Islet precursor cell (in vitro differentiated cells): ENCODE results near the gene NPIPB6.

Experiments
- DNase-seq: peaks from one replicate; pipeline ENCODE4 v3.0.0-alpha.2; 2018

NPIPB6 gene

DNA sequence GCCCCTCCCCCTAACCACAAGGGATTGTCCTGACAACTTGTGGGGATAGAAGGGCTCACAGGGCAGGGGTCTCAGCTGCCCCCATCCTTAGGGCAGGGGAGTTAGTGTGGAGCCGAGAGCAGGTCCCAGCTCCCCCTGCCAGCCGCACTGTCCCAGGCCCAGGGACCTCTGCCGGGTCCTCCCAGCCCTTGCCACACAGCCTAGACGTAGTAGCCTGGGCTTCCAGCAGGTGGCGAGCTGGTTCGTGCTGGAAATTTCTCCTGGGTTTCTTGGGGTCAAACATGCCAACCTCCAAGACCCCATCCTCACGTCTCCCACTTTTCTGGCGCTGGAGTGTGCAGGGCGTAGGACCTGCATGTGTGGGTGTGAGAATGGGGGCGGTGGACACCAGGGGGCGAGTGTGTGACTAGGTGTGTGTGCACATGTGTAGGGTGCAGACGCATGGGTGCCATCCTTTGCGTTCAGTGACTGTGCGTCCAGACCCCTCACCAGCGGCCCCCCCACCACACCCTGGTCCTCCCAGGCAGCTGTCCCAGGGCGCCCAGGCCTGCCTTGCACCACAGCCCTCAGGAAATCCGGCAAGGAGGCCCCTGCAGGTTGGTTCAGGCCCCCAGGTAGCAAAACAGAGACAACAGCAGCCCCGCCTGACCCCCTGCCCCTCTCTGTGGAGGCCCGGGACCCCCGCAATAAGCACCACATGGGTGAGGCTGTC is 41.5 kb downstream of the NPIPB6 start:
- DNase-seq = peak; percentile 71

DNA sequence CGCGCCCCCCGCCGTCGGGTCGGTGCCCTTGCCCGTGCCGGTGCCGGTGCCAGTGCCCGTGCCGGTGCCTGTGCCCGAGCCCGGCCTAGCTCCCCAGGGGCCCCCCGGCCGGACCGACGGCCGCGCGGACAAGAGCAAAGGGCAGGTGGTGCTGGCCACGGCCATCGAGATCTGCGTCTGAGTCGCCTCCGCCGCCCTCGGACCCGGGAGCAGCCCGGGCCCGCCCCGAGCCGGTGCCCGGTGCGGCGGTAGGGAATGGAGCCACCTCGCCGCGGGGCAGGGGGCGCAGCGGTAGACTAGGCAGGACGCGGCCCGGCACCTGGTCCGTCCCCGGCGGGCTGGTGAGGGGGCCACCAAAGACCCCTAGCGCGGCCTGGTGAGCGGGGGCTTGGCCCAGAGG is 42.6 kb downstream of the NPIPB6 start:
- no peak for DNase-seq

DNA sequence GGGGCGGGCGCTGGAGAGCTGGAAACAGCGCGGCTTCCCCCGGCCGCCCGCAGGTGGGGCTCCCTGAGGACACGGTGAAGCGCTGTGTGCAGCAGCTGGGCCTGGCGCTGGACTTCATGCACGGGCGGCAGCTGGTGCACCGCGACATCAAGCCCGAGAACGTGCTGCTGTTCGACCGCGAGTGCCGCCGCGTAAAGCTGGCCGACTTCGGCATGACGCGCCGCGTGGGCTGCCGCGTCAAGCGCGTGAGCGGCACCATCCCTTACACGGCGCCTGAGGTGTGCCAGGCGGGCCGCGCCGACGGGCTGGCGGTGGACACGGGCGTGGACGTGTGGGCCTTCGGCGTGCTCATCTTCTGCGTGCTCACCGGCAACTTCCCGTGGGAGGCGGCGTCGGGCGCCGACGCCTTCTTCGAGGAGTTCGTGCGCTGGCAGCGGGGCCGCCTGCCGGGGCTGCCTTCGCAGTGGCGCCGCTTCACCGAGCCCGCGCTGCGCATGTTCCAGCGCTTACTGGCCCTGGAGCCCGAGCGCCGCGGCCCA is 43.2 kb downstream of the NPIPB6 start:
- no peak for DNase-seq

DNA sequence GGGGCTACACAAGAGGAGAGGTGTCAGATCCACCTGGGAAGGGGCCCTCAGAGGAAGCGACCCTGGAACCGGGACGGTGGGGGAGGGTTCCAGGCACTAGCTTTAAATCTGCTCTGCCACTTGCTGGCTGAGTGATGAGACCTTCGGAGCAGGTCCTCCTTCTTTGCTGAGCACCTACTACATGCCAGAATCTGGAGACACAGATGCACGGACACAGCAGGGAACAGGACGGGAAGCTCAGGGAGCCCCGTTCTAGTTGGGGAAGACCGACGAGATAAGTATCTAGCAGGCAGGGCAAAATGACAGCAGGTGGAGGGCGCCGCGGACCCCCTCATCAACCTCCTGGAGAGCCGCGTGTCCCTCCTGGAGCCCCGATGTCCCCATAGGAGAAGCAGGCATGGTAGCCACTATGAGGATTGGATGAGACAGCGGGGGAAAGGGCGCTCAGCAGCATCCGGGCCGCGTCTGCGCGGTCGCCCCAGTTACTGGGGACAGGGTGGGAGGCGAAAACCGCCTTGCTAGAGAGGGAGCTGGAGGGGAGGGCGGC is 43.8 kb downstream of the NPIPB6 start:
- DNase-seq = no peak

DNA sequence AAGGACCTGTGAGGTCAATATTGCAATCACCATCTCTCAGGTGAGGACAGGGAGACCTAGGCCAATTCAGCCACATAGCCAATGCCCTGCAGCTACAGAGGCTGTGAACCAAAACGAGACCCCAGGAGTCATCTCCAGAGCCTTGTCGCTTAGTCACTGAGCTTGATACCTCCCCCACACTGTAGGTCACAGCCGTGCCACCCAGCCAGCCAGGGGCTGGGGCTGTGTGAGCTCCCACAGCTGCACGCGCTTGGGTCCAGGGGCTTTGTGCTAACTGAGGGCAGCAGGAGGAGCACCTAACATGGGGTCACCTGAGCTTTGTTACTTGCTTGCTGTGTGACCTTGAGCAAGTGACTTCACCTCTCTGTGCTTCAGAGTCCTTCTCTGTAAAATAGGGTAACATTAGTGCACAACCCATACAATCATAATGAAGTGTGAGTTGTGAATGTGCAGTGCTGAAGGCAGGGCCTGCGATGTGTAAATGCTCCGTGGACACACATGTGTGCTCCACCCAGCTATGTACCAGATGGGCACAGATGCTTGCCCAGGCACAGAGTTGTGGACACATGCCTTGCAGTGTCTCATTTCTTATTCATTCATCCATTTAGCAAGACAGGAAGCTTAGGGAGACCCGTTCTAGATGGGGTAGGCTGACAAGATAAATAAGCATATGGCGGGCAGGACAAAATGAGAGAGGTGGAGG is 45.1 kb downstream of the NPIPB6 start:
- no peak for DNase-seq

DNA sequence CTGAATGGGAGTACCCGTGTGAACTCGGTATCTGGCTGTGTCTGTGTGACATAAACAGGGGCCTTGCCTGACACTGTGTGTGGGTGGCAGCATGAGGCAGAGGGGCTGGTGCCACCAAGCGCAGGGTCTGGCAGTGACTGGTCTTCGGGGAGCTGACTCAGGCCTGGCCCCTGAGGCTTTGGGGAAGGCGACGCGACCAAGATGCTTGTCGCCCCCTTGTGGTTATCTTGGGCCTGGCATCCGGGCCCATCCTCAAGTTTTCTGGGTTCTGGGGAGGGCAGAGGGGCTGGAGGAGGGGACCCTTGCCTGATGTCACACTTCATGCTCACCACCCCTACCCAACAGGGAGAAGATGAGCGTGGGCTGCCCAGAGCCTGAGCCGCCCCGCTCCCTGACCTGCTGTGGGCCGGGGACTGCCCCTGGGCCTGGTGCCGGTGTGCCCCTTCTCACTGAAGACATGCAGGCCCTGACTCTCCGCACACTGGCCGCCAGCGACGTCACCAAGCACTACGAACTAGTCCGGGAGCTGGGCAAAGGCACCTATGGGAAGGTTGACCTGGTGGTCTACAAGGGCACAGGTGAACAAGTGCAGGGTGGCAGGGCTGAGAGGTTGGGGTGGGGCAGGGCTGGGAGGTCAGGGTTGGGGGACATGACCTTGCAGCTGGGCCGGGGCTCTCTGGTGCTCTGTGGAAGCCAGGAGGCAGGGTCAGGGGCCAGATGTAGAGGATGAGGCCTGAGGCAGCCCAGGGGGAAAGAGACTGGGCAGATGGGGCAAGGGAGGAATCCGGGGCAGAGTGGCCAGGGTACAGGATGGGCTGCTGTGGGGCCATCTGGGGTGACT is 46.0 kb downstream of the NPIPB6 start:
- peak; percentile 79 for DNase-seq

DNA sequence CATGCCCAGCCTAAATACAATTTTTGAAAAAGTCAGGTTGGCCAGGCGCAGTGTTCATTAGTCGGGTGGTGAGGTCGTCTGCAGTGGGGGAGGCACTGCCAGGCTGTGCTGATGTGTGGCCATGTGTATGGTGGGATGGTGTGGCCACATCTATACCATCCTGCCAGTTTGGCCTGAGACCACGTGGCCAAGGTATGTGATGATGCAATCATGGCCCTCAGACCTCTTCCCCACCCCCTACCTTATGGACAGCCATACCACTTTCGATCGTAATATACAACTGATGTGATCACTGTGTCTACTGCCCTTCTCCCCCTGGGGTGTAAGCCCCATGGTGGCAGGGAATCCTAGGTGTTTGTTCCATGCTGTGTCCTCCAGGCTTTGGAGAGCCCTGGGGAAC is 47.3 kb downstream of the NPIPB6 start:
- no peak for DNase-seq

DNA sequence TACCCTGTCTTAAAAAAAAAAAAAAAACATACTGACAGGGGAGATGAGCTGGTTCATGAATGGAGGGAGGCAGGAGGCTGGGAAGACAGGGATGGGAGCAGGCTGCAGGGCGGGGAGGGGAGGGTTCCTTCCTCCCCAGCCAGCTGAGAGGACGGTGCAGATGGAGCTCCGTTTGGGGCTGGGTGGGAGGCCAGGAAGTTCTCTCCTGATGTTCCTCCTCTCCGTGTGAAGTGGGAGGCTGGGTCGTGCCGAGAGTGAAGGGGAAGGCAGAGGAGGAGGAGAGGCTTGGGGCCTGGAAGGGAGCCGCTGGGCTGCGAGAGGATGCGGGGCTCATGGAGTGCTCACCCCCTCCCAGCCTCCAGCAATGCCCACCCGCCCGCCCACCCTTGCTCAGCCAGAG is 49.7 kb downstream of the NPIPB6 start:
- DNase-seq = no peak

DNA sequence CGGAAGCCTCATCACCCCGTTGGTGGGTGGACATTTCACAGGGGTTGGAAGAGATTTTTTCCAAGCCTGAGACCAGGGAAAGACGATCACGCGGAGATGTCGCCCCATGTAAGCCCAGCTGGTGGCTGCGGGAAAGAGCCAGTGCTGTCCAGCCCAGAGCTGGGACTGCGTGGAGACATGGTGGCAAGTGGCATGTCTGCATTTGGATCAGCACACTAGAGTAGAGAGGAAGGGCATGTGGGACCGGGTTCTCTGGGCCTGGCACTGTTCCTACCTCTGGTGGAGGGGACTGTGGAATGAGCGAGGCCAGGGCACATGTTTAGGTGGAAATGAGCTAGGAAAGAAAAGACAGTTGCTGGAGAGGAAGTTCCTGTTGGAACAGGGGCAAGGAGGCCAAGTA is 51.0 kb downstream of the NPIPB6 start:
- no peak for DNase-seq

DNA sequence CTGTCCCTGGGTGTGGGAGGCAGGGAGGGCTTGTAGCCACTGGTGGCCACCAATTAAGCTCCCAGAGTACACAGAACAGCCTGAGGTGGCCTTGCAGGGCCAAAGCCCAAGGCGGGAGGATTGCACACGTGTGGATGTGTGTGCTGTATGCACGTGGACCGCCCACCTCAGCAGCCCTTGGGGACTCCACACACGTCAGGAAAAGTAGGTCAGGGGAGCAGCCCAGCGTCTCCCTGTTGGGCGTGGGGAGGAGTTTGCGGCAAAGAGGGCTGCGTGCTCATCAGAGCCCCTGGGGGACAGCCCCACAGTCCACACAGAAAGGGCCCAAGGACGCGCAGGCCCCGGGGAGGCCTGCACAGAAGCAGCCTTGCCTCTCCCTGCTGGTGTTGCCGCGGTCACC is 51.4 kb downstream of the NPIPB6 start:
- no peak for DNase-seq

DNA sequence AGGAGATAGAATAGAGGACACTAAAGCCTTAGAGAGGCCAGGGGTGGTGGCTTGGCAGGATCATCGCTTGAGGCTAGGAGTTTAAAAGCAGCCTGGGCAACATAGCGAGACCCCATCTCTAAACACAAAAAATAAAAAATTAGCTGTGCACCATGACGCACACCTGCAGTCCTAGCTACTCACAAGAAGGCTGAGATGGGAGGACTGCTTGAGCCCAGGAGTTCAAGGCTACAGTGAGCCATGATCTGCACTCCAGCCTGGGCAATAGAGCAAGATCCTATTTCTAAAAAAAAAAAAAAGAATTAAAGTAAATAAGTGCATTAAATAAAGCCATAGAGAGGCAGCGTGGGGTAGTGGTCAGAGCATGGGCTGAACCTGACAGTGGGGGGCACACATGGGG is 51.9 kb downstream of the NPIPB6 start:
- no peak for DNase-seq

DNA sequence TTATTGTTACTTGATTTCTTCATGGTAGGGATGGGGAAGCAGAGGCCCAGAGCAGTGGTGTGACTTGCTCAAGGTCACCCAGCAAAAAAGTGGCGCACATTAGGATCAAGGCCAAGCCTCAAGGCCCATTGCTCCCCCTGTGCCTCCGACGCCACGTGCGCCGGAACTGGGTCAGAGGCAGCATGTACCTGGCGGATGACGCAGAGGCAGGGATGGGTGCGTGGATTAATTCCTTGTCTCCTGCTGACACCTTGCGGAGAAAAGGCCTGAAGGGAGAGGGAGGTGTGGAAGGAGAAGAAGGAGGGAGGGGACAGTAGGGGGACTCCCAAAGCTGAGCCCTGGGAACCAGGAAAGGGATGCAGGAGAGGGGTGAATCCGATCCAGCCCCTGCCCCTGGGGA is 52.5 kb downstream of the NPIPB6 start:
- DNase-seq = no peak

DNA sequence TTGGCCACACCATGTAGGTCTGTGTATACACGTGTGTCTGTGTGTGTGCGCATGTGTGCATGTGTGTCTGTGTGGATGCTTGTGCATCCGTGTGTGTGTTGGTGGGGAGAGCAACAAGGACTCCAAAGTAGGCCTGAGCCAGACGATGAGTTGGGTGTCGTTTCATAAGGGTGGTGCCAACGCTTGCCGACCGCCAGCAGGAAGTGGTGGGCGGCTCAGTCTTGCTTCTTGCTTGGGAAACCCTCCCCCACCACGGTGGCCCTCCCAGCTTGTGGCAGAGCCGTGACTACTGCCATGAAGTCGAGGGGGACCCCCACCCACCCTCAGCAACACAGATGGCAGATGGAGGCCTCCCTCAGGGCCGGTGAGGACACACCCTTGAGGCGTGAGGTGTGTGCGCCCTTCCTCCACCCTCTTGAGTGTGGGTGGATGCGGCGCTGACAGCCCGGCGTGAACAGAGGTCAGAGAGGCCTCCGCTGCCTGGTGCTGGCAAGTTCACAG is 53.4 kb downstream of the NPIPB6 start:
- DNase-seq = no peak

DNA sequence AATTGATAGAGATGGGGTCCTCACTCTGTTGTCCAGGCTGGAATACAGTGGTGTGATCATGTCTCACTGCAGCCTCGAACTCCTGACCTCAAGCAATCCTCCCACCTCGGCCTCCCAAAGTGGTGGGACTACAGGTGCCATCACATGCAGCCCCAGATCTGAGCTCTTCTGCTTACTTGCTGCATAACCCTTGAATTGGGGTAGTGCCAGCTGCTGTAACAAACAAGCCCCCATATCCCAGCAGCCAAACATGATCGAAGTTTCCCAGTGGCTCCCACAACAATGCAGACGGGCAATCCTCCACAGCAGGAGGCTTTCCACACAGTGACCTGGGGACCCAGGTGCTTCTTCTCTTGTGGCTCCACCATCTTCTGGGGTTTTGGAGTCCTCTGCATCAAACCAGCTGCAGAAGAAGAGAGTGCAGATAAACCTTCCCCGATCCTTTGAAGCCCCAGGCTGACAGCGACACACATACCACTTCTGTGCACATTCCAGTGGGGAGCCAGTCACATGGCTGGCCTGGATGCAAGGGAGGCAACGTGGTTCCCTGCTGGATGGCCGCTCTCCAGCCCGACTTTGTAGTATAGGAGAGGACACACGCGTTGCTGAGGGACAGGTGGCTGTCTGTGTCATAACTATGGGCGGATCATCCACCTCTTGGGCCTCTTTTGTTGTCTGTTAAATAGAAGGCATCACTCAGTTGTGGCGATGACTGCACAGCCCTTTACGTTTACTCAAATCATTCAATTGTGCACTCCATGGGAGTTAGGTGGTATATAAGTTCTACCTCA is 54.3 kb downstream of the NPIPB6 start:
- no peak for DNase-seq

DNA sequence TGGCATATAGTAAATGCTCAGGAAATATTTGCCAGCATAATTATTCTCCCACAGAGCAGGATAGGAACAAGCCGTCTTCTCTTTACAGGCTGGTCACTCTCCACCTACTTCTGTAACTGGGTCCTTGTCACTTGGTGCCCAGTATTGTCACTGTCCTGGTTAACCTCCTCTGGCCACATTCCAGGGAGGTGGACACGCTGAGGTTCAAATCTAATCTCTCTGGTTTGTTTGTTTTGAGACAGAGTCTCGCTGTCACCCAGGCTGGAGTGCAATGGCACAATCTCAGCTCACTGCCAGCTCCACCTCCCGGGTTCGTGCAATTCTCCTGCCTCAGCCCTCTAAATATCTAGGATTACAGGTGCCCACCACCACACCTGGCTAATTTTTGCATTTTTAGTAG is 55.4 kb downstream of the NPIPB6 start:
- no peak for DNase-seq

DNA sequence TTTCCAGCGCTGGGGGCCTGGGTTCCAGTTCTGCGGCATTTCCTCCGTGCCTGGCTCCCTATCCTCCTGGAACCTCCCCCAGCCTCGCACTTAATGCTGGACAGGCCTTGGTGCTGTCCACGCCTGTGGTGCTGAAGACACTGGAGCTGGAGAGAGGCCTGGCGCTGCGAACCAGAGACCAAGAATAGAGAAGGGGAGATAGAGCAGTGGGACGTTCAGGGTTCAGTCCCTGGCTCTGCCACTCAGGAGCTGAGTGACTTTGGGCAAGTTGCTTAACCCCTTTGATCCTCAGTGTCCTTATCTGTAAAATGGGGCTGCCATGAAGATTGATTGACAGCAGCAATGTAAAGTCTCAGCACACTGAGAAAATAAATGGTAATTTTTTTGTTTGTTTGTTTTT is 59.1 kb downstream of the NPIPB6 start:
- DNase-seq = peak; percentile 75

DNA sequence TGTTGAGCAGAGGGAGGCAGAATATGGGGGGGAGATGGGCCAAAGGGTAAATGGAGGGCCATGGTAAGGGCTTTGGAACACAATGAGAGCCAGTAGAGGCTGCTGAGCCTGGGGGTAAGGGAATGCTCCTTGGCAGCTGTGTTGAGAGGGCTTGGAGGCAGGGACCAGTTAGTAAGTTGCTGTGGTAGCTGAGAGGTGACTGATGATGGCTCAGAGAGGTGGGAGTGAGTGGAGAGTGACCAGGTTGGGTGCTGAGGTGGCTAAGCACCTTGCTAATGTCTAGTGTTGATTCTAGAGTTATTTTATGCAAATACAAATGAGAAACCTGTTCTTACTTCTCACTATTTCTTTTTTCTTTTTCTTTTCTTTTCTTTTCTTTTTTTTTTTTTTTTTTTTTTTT is 60.2 kb downstream of the NPIPB6 start:
- no peak for DNase-seq

DNA sequence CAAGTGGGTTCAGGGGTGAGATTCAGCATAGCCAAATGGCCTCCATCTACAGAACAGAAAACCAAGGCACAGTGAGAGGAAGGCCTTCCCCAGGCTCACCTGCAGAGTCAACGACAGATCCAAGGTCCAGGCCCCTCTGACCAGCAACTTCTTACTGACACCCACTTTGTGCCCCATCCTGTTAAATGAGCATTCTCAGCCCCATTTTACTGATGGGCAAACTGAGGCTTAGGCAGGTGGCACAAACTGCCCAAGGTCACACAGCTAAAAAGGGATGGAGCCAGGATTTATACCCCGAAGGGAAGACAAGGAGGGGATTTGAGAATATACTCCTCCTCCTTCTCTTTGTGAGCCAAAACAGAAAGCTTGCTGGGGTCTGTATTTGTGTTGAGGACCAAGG is 61.7 kb downstream of the NPIPB6 start:
- no peak for DNase-seq

DNA sequence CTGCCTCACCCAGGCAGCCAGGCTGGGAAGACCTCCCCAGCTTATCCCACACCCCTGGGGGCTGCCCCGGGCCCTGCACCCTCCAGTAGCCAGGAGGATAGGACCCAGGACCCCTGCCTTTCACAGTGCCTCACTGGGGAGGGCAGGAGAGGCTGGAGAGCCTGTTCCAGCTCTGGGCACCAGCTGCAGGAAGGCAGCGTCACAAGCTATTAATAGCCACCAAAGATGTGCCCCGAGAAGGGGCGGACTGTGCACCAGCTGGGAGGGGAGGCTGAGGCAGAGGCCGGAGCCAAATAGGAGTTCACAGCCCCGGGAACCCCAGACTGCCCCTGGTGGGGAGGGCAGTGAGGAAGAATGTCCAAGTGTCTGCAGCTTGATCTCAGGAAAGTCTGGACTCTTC is 62.2 kb downstream of the NPIPB6 start:
- no peak for DNase-seq

DNA sequence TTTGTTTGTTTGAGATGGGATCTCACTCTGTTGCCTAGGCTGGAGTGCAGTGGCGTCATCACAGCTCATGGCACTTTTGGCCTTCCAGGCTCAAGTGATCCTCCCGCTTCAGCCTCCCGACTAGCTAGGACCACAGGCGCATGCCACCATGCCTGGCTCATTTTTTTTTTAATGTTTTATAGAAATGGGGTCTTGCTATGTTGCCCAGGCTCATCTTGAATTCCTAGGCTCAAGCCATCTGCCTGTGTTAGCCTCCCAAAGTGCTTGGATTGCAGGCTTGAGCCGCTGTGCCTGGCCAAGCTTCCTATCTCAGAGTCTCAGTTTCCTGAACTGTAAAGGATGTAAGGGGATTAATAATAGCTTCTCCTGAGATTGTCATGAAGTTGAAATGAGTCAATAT is 63.0 kb downstream of the NPIPB6 start:
- DNase-seq = no peak

DNA sequence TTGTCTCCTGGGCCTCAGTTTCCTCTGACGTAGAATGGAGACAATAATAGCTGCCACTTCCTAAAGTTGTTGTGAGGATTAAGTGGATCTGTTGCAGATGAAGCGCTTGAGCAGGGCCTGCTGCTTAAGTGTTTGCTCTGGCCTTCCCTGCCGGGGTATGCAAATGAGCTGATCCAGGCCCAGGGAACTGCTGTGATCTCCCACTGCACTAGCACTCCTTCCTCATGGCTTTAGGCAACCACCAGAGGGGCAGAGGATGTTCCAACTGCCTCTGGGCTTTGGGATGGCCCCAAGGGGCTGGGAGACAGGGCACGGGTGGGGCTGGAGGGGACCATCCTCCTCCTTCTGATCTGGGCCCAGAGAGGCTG is 64.8 kb downstream of the NPIPB6 start:
- DNase-seq = no peak

DNA sequence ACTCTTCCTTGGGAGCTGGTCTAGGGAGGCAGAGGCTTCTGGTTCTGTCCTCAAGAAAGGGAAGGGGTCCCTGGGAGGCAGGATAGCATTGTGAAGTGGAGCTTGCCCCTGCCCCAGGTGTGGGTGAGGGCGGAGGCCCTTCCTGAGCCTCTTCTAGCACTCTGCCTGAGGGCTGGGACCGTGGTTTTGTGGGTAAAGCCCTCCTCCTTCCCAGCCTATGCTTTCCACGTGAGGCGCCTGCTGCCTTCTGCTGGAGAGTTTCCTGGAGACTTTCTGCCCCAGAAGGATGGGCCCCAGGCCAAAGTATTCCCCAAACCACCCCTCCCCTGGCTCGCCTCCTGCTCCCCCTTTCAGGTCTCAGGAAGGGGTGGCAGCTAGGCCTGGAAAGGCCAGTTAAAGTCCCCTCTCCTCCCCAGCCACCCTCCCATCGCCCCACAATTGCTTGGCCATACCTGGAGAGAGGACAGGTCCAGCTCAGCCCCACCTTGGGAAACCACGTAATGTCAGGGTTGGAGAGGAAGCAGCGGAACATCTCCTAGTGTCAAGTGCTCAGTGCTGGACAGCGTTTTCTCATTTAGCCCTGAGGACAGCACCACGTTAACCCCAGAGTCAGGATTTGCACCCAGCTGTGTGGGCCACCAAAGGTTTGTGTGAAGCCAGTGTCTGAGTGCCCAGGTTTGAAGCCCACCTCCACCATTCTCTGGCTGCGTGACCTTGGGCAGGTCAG is 65.4 kb downstream of the NPIPB6 start:
- no peak for DNase-seq
